GM12878 (cell line): ENCODE results near the gene SLF2. TPM values are rescaled to one million over a fixed set of nuclear protein-coding genes. Genes with fewer than 3 reads are reported as not detected.
A peak's percentile ranks its signal among the peaks of the same experiment; 100 is the strongest.

Experiments used
- ATAC-seq: fragments of 200-7000 bp; cut with Tn5 transposase; 3 replicates; pipeline ENCODE4 v1.9.1; 2020; ENCODE audit warnings: mild to moderate bottlenecking, moderate library complexity
- BruUV-seq: library from RNA; stranded (reverse); fragments of 400-500 nt; replicated peaks from 2 replicates; lab custom pipeline; 2021; lab: Mats Ljungman, UMichigan
- CTCF ChIA-PET: fragments of 300-600 bp; sonication (Branson Sonifier 250); formaldehyde crosslinking; extraction: SDS; loops from one replicate; lab custom pipeline; 2021; ENCODE audit warnings: inconsistent platforms; lab: Yijun Ruan, JAX
- POLR2A ChIA-PET: fragments of 350-600 bp; formaldehyde crosslinking; extraction: SDS; loops from one replicate; lab custom pipeline; 2021; ENCODE audit warnings: inconsistent platforms; lab: Charles Lee
- RAD21 ChIA-PET: fragments of 300-600 bp; sonication (Branson Sonifier 250); formaldehyde crosslinking; loops from one replicate; lab custom pipeline; 2023; ENCODE audit warnings: antibody characterized with exemption; ENCODE audit not compliant: unreplicated experiment; lab: Charles Lee
- SMC1A ChIA-PET: fragments of 300-600 bp; sonication (Branson Sonifier 250); formaldehyde crosslinking; loops from one replicate; lab custom pipeline; 2023; ENCODE audit not compliant: unreplicated experiment, uncharacterized antibody; lab: Charles Lee
- DNase-seq: peaks from one replicate; pipeline ENCODE4 v3.0.0-alpha.2; 2011; ENCODE audit warnings: low read depth, low spot score
- FAIRE-seq: peaks from 3 replicates; lab custom pipeline; 2011; peaks lifted over from hg19 to GRCh38; lab: Jason Lieb, UNC
- H2AFZ ChIP-seq: 2 replicates; pipeline ENCODE4 v1.6.0; 2011; ENCODE audit warnings: low read depth, low read length, control low read depth; ENCODE audit not compliant: control insufficient read depth
- H3K27ac ChIP-seq: 2 replicates; pipeline ENCODE4 v1.5.1; 2011; ENCODE audit warnings: control low read depth; ENCODE audit not compliant: control insufficient read depth, insufficient read depth
- H3K27me3 ChIP-seq, 2 experiments: replicated peaks in 1 of 2; 2 replicates each; pipeline versions ENCODE4 v1.6.0 to v1.6.1; 2011; ENCODE audit warnings: low read length in 1 of 2; ENCODE audit not compliant: control insufficient read depth in 2 of 2, insufficient read depth in 2 of 2
- H3K36me3 ChIP-seq, 2 experiments: 2 replicates each; pipeline ENCODE4 v1.5.1; 2011; ENCODE audit warnings: low read length in 1 of 2; ENCODE audit not compliant: control insufficient read depth in 2 of 2, insufficient read depth in 2 of 2
- H3K4me1 ChIP-seq: 2 replicates; pipeline ENCODE4 v1.6.1; 2011; ENCODE audit warnings: mild to moderate bottlenecking, low read length, moderate library complexity, mixed read lengths; ENCODE audit not compliant: control insufficient read depth, insufficient read depth
- H3K4me2 ChIP-seq: 2 replicates; pipeline ENCODE4 v1.6.0; 2011; ENCODE audit warnings: control low read depth; ENCODE audit not compliant: control insufficient read depth, insufficient read depth
- H3K4me3 ChIP-seq: fragments of 200-600 bp; sonication (generic); 2 replicates; pipeline ENCODE4 v1.5.1; 2016
- H3K79me2 ChIP-seq: 2 replicates; pipeline ENCODE4 v1.6.0; 2011; ENCODE audit warnings: low read length; ENCODE audit not compliant: control insufficient read depth, insufficient read depth
- H3K9ac ChIP-seq: 2 replicates; pipeline ENCODE4 v1.8.0; 2011; ENCODE audit warnings: low read length, control low read depth, mixed read lengths; ENCODE audit not compliant: control insufficient read depth, insufficient read depth
- H3K9me3 ChIP-seq: replicated peaks from 3 replicates; pipeline ENCODE4 v1.5.1; 2011; ENCODE audit warnings: mild to moderate bottlenecking, low read length; ENCODE audit not compliant: control insufficient read depth, insufficient read depth
- H4K20me1 ChIP-seq: 2 replicates; pipeline ENCODE4 v1.6.0; 2011; ENCODE audit not compliant: control insufficient read depth, insufficient read depth
- KDM1A ChIP-seq: fragments of 200-600 bp; sonication (generic); IDR thresholded peaks from 2 replicates; pipeline ENCODE4 v1.6.1; 2016; ENCODE audit warnings: borderline replicate concordance
- MEF2B ChIP-seq: fragments of 450-650 bp; IDR thresholded peaks from 2 replicates; pipeline ENCODE4 v1.6.1; 2018; ENCODE audit warnings: mild to moderate bottlenecking, moderate library complexity; ENCODE audit not compliant: partially characterized antibody, poor library complexity, severe bottlenecking
- NR2F1 ChIP-seq: fragments of 450-650 bp; conservative IDR thresholded peaks from 2 replicates; pipeline ENCODE4 v1.6.1; 2017; ENCODE audit warnings: mild to moderate bottlenecking
- PKNOX1 ChIP-seq: fragments of 450-650 bp; IDR thresholded peaks from 2 replicates; pipeline ENCODE4 v1.6.1; 2016; ENCODE audit warnings: mild to moderate bottlenecking
- RAD51 ChIP-seq: fragments of 450-650 bp; IDR thresholded peaks from 2 replicates; pipeline ENCODE4 v1.6.1; 2016; ENCODE audit warnings: moderate library complexity, mild to moderate bottlenecking, inconsistent platforms
- USF2 ChIP-seq: IDR thresholded peaks from 2 replicates; pipeline ENCODE4 v1.6.1; 2011; ENCODE audit warnings: low read depth, low read length, improper control_type of control experiment, borderline replicate concordance
- YY1 ChIP-seq: IDR thresholded peaks from 2 replicates; pipeline ENCODE4 v1.6.1; 2011; ENCODE audit warnings: low read depth, mild to moderate bottlenecking, low read length
- WGBS: methylation state at CpG from one replicate; pipeline ENCODE4 v1.1.6; 2016; ENCODE audit warnings: low lambda C conversion rate; ENCODE audit not compliant: insufficient replicate concordance, insufficient coverage; ENCODE audit errors: missing lambda C conversion rate; 5-methylcytosine and 5-hydroxymethylcytosine counted together
- in situ Hi-C: fragments of 300-500 bp; cut with MboI; formaldehyde crosslinking; loops from 9 replicates; pipeline ENCODE4 v1.14.3; 2018; ENCODE audit warnings: mixed read lengths
- intact Hi-C: fragments of 100-400 bp; cut with micrococcal nuclease; formaldehyde crosslinking; loops from one replicate; pipeline ENCODE4 v1.14.2; 2022; ENCODE audit not compliant: unreplicated experiment
- polyA plus RNA-seq, 11 experiments: library from polyadenylated mRNA; depleted of rRNA in 4 of 11; unstranded in 6 of 11; stranded (reverse) in 5 of 11; fragments of >200 nt; fragmentation: Nextera tagmentation in 4 of 11; fragmentation: Illumina TruSeq in 1 of 11; extraction: Ambion mirVana in 4 of 11; extraction: Trizol in 1 of 11; gene quantifications; 1 replicate in 1 of 11; 2 replicates in 10 of 11; pipeline versions ENCODE4 v1.2.1 to v1.2.3, GENCODE V29; 2011 to 2016; ENCODE audit warnings: inconsistent platforms in 2 of 11, missing spikeins in 2 of 11, low read depth in 1 of 11
- total RNA-seq, 4 experiments: library from RNA; depleted of rRNA in 3 of 4; stranded (reverse); fragments of >200 nt in 3 of 4; fragmentation: Illumina TruSeq in 1 of 4; extraction: Trizol in 1 of 4; gene quantifications; 2 replicates each; pipeline versions ENCODE4 v1.2.1 to v1.2.3, GENCODE V29; 2013 to 2021

SLF2 gene
- total and polyA plus RNA-seq, 10 of the 15 experiments (the other 5 are each of a cell fraction or from before 2014, with no cell fraction given), result 3.0 to 25.2 (median 17.9) TPM

- RAD21 ChIA-PET, result interaction anchor here (1.4 to 1.5 kb wide), 2 partner anchors 32 to 89 kb away, joined by 3 to 4 read pairs; no protein-coding TSS in a partner anchor
- Histone ChIP-seq H3K4me1 (0 out of 2 replicates have a peak, but pooled peaks cover 4% of the 10 kb centered on the region), H3K27ac (no peak overlapping the region), H3K9me3 (no peaks in the 10 kb centered on the region), H3K4me3 (no peak overlapping the region), H3K9ac (no peak overlapping the region), H3K4me2 (no peak overlapping the region), H3K27me3 (no peaks in the 10 kb centered on the region), H4K20me1 (no peaks in the 10 kb centered on the region), H2AFZ (peak overlapping the region; percentile 39), H3K36me3 (no peaks in the 10 kb centered on the region), H3K79me2 (peaks cover 17% of the 10 kb centered on the region)
- intact Hi-C loops, result loop anchor here (5.0 kb wide), 1 partner anchor 88 kb away; the partner anchor contains the start of gene LZTS2
- SMC1A ChIA-PET, result interaction anchor here (0.7 to 1.2 kb wide), 6 partner anchors 8 to 780 kb away, joined by 3 to 5 read pairs (median 4); no protein-coding TSS in a partner anchor
- FAIRE-seq (no peak), ATAC-seq (no peak), DNase-seq (no peak)
- CTCF ChIA-PET, result interaction anchor here (0.8 to 2.9 kb wide), 5 partner anchors 21 to 140 kb away, joined by 3 to 11 read pairs (median 5); no protein-coding TSS in a partner anchor
- POLR2A ChIA-PET, result interaction anchor here (0.5 to 1.0 kb wide), 3 partner anchors 76 to 374 kb away, joined by 3 to 4 read pairs (median 3); partner anchors contain the start of gene HIF1AN
- TF ChIP-seq KDM1A, result no peak
- TF ChIP-seq RAD51, result peak; percentile 80
- TF ChIP-seq YY1, result no peak
- 0 out of 2 replicates have a peak, but pooled peaks have one; percentile 19 for TF ChIP-seq NR2F1
- TF ChIP-seq PKNOX1, result peak; percentile 22; the same call in 1 of the 2 replicates
- no peak; the same call in 1 of the 2 replicates for TF ChIP-seq USF2
- TF ChIP-seq MEF2B, result peak; percentile 37
- no TSS peak for BruUV-seq
- WGBS, result 54% methylated on average over 6 of the region's 6 CpGs
- in situ Hi-C loops, result no loop called here
These were observed 3.1 kb upstream of the SLF2 start for GRCh38 chr10:100909501-100910263.
